NCI-H82 treated with DMSO at 0.1 percent for 48 hours (cell line): ENCODE measurements around the gene COG8.
"Not testable (repeated sequence)": the region's sequence is repeated elsewhere in the genome, so short reads cannot be mapped to it uniquely, and the experiment has no call there.

Source experiments
- DNase-seq: peaks from one replicate; lab custom pipeline; 2025; ENCODE audit not compliant: unreplicated experiment; lab: John Stamatoyannopoulos, UW

Gene COG8

GRCh38 chr16:69339289-69340094 lies at the start of gene COG8, which contains the start of gene NIP7:
Gene COG8, minus strand, starts transcription at chr16:69339564. Its CDS starts 12 bp downstream, at chr16:69339552.
Gene NIP7, plus strand, starts transcription at chr16:69339772. Its CDS starts 58 bp downstream, at chr16:69339830.
- peak; percentile 96 for DNase-seq

- DNase-seq = no peak
Measured at GRCh38 chr16:69386596-69386995, 47.2 kb upstream of the COG8 start.

GRCh38 chr16:69384974-69385373 lies 45.6 kb upstream of the COG8 start:
- DNase-seq = no peak

GRCh38 chr16:69382421-69382820 lies 43.1 kb upstream of the COG8 start:
- no peak for DNase-seq

GRCh38 chr16:69381231-69381630 lies 41.9 kb upstream of the COG8 start:
- no peak for DNase-seq

- no peak for DNase-seq
Measured at GRCh38 chr16:69378760-69379159, 39.4 kb upstream of the COG8 start.

GRCh38 chr16:69378036-69378435 lies 38.7 kb upstream of the COG8 start:
- DNase-seq = no peak

- DNase-seq = no peak
Measured at GRCh38 chr16:69376393-69377059, 37.2 kb upstream of the COG8 start.

GRCh38 chr16:69373019-69373418 lies 33.7 kb upstream of the COG8 start:
- DNase-seq = no peak

GRCh38 chr16:69371564-69371963 lies 32.2 kb upstream of the COG8 start:
- DNase-seq = no peak

- DNase-seq = no peak
Measured at GRCh38 chr16:69368866-69369265, 29.5 kb upstream of the COG8 start.

GRCh38 chr16:69367980-69368379 lies 28.6 kb upstream of the COG8 start:
- DNase-seq = no peak

GRCh38 chr16:69366431-69366830 lies 27.1 kb upstream of the COG8 start:
- DNase-seq = no peak

GRCh38 chr16:69365901-69366300 lies 26.5 kb upstream of the COG8 start:
- no peak for DNase-seq

GRCh38 chr16:69364088-69364487 lies 24.7 kb upstream of the COG8 start:
- DNase-seq = no peak

- no peak for DNase-seq
Measured at GRCh38 chr16:69363281-69363717, 23.9 kb upstream of the COG8 start.

- not testable (repeated sequence) for DNase-seq
Measured at GRCh38 chr16:69360070-69360469, 20.7 kb upstream of the COG8 start.

GRCh38 chr16:69351309-69352027 lies 12.1 kb upstream of the COG8 start, which contains the start of gene TMED6:
Gene TMED6, minus strand, starts transcription at chr16:69351786. Its CDS starts 33 bp downstream, at chr16:69351753.
- no peak for DNase-seq

GRCh38 chr16:69350536-69351133 lies 11.3 kb upstream of the COG8 start:
- no peak for DNase-seq

GRCh38 chr16:69349536-69349935 lies 10.2 kb upstream of the COG8 start:
- no peak for DNase-seq

- no peak for DNase-seq
Measured at GRCh38 chr16:69348222-69348621, 8.9 kb upstream of the COG8 start.
